Fibroblast of lung (primary cell): ENCODE data around the gene STARD9.

ENCODE experiments used
- EZH2 ChIP-seq: IDR thresholded peaks from 2 replicates; pipeline ENCODE4 v1.5.1; 2012; ENCODE audit warnings: low read length, control low read depth, mild to moderate bottlenecking; ENCODE audit errors: missing control alignments
- TF ChIP-seq, protein P1 (sequence below), 2 donors: IDR thresholded peaks in 1 of 2; conservative IDR thresholded peaks in 1 of 2; 1 replicate in 1 of 2; 2 replicates in 1 of 2; pipeline ENCODE4 v1.5.1; 2011 to 2012; ENCODE audit warnings: low read length in 2 of 2, control low read depth in 1 of 2, inconsistent platforms in 1 of 2, low read depth in 1 of 2, mild to moderate bottlenecking in 1 of 2

DNA sequence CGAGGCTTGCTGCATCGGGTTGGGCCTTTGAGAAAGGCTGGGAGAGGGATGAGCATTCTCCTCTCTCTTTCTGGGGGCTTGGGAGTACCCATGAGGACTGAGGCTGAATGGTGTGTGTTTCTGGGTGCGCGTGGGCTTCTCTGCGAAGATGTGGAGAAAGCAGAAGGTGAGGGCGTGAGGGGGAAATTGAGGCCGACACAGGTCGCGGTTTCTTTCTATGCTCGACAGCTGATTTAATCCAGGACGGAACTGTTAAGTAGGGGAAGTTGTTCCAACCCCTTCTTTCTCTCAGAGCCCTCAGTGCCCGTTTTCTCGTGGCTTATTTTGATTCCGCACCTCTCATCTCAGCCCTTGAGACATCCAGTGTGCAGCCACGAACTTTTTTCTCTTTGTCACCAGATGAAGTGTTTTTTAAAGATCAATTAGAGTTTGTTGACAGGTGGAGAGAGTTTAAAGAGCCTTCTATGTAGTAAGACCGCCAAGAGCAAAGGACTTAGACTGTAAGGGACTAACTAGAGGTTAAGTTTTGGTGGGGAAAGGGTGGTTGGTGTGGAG lies 711 bp downstream of the STARD9 start:
- TF ChIP-seq, protein P1, sequence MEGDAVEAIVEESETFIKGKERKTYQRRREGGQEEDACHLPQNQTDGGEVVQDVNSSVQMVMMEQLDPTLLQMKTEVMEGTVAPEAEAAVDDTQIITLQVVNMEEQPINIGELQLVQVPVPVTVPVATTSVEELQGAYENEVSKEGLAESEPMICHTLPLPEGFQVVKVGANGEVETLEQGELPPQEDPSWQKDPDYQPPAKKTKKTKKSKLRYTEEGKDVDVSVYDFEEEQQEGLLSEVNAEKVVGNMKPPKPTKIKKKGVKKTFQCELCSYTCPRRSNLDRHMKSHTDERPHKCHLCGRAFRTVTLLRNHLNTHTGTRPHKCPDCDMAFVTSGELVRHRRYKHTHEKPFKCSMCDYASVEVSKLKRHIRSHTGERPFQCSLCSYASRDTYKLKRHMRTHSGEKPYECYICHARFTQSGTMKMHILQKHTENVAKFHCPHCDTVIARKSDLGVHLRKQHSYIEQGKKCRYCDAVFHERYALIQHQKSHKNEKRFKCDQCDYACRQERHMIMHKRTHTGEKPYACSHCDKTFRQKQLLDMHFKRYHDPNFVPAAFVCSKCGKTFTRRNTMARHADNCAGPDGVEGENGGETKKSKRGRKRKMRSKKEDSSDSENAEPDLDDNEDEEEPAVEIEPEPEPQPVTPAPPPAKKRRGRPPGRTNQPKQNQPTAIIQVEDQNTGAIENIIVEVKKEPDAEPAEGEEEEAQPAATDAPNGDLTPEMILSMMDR (conservative IDR thresholded peaks at IDR 0.05 in 1 of 2, IDR thresholded peaks at IDR 0.05 in 1 of 2; ENCODE audit: low read depth in 1 of 2, low read length in 2 of 2) = no peak
- TF ChIP-seq EZH2 = no peak
